HG03520 (cell line): ENCODE measurements around the gene CEP68.

Experiments
- ATAC-seq: cut with Tn5 transposase; IDR thresholded peaks from one replicate; pipeline ENCODE4 v1.9.1; 2021; ENCODE audit warnings: mild to moderate bottlenecking, moderate library complexity; ENCODE audit not compliant: unreplicated experiment

CEP68 gene

GRCh38 chr2:65057391-65058052 lies 1.3 kb downstream of the CEP68 start:
- no peak for ATAC-seq

DNA sequence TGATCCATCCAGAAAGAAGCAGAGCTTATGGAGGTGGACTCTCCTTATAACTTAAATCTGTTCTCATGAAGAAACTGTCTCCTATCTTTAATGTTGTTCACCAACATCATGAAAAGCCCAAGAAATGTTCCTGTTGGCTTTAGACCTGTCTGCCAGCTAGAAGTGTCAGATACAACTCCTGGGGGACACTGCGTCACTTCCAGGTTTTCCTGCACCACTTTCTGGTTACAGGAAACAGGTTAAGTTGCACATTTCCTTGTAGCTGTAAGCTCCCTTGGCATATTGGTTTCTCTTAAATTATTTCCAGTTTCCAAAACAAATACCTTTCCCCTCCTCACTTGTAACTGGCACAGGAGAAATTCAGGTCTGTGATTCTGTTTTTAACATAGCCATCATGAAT lies 2.9 kb downstream of the CEP68 start:
- ATAC-seq: no peak

DNA sequence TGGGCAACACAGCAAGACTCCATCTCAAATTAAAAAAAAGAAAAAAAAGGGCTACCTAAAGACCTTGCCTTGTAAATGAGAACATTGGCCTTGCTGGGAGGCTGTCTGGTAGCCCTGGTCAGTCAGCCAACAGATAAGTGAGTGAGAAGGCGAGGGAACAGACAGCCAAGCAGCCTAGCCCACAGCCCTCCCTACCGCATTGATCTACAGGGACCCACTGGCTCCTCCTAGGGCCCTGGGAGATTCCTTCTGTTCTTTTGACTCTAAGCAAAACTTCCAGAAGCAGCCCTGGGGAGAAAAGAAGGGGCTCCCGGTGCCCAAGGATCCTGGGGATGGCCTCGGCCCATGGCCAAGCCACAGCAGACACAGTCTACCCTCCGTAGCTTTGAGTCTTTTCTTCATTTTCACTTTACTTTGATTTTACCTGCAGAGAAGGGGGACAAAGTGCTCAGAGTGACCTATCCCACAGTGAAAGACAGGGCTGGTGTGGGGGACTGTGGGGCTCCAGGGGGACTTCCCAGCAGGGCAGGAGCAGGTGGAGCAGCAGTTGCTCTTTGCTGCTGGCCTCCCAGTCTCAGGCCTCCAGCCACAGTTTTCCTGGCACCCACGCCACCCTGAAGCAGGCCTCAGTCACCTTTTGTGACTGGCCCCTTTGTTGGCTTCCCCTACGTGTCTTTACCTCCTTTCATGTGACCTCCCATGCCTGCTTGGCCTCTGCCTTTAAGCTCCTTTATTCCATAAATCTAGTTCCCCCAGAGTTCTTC lies 5.1 kb downstream of the CEP68 start:
- no peak for ATAC-seq

DNA sequence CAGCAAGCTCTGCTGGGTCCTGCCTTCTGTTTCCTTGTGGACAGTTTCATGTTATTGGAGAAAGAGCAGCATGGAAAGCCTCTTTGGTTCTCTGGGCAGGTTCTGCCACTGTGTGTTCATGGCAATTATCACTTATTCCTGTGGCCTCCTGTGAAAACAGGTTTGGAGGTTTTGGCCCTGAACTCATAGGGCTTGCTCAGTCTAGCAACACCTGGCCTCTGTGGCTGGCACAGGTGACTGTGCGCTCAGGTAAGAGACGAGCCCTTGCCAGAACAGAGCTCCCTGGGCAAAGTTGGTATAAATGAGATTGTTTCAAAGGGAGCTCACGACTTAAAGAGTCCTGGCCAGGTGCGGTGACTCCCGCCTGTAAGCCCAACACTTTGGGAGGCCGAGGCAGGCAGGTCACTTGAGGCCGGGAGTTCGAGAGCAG lies 5.7 kb downstream of the CEP68 start:
- no peak for ATAC-seq

GRCh38 chr2:65062843-65063825 lies 6.9 kb downstream of the CEP68 start:
- no peak for ATAC-seq

DNA sequence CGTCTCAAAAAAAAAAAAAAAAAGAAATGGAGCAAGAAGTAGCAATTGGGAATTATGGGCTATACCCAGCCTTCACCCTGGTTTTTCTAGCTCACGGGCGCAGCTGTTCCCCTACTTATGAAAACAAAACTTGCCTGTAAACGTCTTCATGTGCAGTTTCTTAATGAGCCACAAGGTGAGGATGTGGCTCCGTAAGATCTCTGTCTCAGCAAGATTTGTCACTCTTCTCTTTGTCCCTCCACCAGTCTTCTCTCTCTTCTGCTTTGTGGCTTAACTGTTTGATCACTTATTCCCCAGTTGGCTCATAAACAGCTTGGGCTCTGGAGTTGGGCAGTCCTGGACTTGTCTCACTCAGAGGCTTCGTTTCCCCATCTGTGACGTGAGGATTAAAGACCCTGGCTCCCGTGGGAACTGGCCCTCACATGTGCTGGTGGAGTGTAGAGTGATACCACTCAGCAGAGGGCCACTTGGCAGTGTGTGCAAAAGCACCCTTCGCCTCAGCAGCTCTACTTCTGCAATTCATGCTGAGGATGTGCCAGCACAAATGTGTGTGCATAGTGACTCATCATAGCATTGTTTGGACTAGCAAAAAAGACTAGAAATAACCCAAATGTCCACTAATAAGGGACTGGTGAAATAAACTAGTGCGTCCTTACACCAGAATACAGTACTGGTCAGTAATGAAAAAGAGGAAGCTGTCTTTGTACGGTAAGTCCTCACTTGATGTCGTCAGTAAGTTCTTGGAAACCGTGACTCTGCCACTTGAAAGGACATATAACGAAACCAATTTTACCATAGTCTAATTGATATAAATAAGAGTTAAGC lies 8.7 kb downstream of the CEP68 start:
- peak; percentile 76 for ATAC-seq

- ATAC-seq: no peak
These were observed 11.8 kb downstream of the CEP68 start for GRCh38 chr2:65067806-65068553.

GRCh38 chr2:65069439-65069824 lies 13.2 kb downstream of the CEP68 start:
- no peak for ATAC-seq

- ATAC-seq: no peak
These were observed 14.1 kb downstream of the CEP68 start for GRCh38 chr2:65070172-65070830.

DNA sequence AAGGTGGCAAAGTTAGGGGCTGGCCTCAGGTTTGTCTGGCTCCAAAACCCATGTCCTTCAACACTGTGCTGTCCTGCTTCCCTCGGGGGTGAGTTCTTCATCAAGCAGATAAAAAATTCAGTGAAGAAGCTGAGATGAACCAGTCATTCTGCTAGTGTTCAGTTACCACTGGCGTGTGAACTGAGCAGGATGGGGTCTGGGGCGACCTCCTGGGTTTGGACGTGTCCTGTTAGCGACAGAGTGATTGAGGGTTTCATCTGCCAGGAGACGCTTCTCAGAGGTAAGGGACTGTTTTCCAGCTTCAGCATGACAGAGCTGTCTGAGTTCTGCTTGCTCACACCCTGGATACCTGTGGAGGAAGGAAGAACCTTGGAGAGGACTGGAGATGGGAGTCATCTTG lies 14.6 kb downstream of the CEP68 start:
- ATAC-seq: no peak

GRCh38 chr2:65071499-65072180 lies 15.4 kb downstream of the CEP68 start:
- ATAC-seq: no peak

GRCh38 chr2:65072181-65072970 lies 16.2 kb downstream of the CEP68 start:
- no peak for ATAC-seq

- no peak for ATAC-seq
These were observed 17.8 kb downstream of the CEP68 start for GRCh38 chr2:65073879-65074565.

DNA sequence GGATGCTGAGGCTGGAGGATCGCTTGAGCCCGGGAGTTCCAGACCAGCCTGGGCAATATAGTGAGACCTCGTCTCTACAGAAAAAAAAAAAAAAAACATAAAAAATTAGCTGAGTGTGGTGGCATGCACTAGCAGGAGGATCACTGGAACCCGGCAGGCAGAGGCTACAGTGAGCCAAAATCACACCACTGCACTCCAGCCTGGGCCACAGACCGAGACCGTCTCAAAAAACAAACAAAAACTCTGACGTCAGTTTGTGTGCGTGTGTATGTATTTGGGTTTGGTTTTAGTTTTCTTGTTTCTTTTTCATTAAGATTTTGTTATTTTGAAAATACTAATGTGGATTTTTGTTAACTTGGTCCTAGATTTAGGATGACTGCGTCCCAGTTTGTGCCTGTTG lies 19.0 kb downstream of the CEP68 start:
- no peak for ATAC-seq

GRCh38 chr2:65075605-65076344 lies 19.6 kb downstream of the CEP68 start:
- no peak for ATAC-seq

- ATAC-seq: no peak
These were observed 20.1 kb downstream of the CEP68 start for GRCh38 chr2:65076345-65076710.

GRCh38 chr2:65077898-65078297 lies 21.7 kb downstream of the CEP68 start:
- no peak for ATAC-seq
